ENCODE results near the gene SEC14L3. TPM values are rescaled to one million over a fixed set of nuclear protein-coding genes. Genes with fewer than 3 reads are reported as not detected.

The SEC14L3 gene
- total and polyA plus RNA-seq, 2 donors (not counting 3 experiments of a cell fraction or from before 2014, with no cell fraction given): not detected

DNA sequence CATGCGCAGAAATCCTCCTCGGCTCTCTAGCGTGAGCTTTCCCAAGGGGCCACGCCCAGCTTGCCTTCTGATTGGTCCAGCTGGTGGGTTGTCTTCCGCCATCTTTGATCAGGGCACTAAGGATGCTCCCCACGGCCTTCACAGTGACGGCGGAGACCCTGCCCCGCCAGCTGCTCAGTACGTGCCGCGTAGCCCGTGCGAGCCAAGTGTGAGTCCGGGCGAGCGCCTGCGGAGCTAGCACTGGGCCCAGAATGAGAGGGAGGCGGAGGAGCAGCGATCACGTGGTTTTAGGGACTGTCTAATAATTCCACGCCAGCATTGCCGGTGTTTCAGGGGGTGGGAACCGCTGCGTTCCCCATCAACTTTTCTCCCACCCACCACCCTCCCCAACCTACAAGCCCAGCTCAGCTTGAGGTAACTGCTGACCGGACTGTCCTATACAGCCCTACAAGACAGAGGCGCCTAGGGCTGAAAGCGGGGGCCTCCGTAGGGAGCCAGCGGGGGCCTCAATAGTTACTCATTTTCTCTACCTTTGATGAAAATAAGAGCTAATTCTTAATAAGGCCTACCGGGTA lies 47.8 kb downstream of the SEC14L3 start:
- no TSS peak for BruUV-seq (replicated peaks)
- DNase-seq (ENCODE audit: low read depth, low spot score) (peak; percentile 100), FAIRE-seq (peak; percentile 100)
- Histone ChIP-seq H3K4me3 (replicated peaks in 1 of 3; ENCODE audit: insufficient read depth in 1 of 3, low read depth in 1 of 3, low read length in 3 of 3) (peak overlapping the region; percentile 2 to 28 (median 19)), H2AFZ (ENCODE audit: low read depth, low read length) (peak overlapping the region; percentile 12), H3K27me3 (ENCODE audit: control insufficient read depth in 2 of 2, insufficient read depth in 2 of 2, low read length in 2 of 2) (no peaks in the 10 kb centered on the region), H3K9me3 (replicated peaks; ENCODE audit: control insufficient read depth, insufficient read depth, low read length) (no peaks in the 10 kb centered on the region), H3K4me2 (ENCODE audit: insufficient read depth, low read length) (peak overlapping the region; percentile 8), H3K9me1 (replicated peaks; ENCODE audit: control insufficient read depth, extremely low read depth, insufficient read depth, low read length) (no peaks in the 10 kb centered on the region), H3K27ac (ENCODE audit: insufficient read depth, low read depth, low read length) (peak overlapping the region; percentile 98), H3K79me2 (ENCODE audit: control insufficient read depth, insufficient read depth, low read length) (peaks cover 2% of the 10 kb centered on the region), H4K20me1 (replicated peaks; ENCODE audit: control insufficient read depth, extremely low read depth, insufficient read depth, low read length) (no peaks in the 10 kb centered on the region), H3K4me1 (ENCODE audit: control insufficient read depth, extremely low read depth, insufficient read depth, low read length) (peaks cover 59% of the 10 kb centered on the region), H3K36me3 (ENCODE audit: control insufficient read depth in 2 of 2, extremely low read depth in 1 of 2, insufficient read depth in 2 of 2, low read length in 2 of 2) (peaks cover 0 to 4% of the 10 kb centered on the region in 2 experiments), H3K9ac (replicated peaks; ENCODE audit: extremely low read depth, insufficient read depth, low read length) (peak overlapping the region; percentile 82)
- POLR2A ChIA-PET: interaction anchor here (1.1 to 1.6 kb wide), 4 partner anchors 21 to 136 kb away, joined by 4 to 5 read pairs (median 4); partner anchors contain the start of gene SEC14L2
- intact Hi-C loops (cut with micrococcal nuclease): loop anchor here (10.0 kb wide), 2 partner anchors 181 to 1039 kb away; partner anchors contain the start of genes AP1B1 and TCN2
- dilution Hi-C loops (cut with MboI; ENCODE audit: extremely low pct_ligation_motif_present, low sequenced_read_pairs): no loop called here
- TF ChIP-seq MYC (IDR thresholded peaks at IDR 0.05; ENCODE audit: low read depth, low read length): no peak
- TF ChIP-seq JUN (IDR thresholded peaks at IDR 0.05; ENCODE audit: borderline replicate concordance, insufficient read depth, insufficient read length, low read depth): no peak
- no peak for TF ChIP-seq GATA2 (IDR thresholded peaks at IDR 0.05; ENCODE audit: insufficient read depth, insufficient read length, low read depth, low read length)
- TF ChIP-seq FOS (IDR thresholded peaks at IDR 0.05; ENCODE audit: borderline replicate concordance, insufficient read depth, low read length): no peak
- no peak for TF ChIP-seq EZH2 (IDR thresholded peaks at IDR 0.05; ENCODE audit: borderline replicate concordance, low read depth, low read length, severe bottlenecking)
- TF ChIP-seq, protein P1, sequence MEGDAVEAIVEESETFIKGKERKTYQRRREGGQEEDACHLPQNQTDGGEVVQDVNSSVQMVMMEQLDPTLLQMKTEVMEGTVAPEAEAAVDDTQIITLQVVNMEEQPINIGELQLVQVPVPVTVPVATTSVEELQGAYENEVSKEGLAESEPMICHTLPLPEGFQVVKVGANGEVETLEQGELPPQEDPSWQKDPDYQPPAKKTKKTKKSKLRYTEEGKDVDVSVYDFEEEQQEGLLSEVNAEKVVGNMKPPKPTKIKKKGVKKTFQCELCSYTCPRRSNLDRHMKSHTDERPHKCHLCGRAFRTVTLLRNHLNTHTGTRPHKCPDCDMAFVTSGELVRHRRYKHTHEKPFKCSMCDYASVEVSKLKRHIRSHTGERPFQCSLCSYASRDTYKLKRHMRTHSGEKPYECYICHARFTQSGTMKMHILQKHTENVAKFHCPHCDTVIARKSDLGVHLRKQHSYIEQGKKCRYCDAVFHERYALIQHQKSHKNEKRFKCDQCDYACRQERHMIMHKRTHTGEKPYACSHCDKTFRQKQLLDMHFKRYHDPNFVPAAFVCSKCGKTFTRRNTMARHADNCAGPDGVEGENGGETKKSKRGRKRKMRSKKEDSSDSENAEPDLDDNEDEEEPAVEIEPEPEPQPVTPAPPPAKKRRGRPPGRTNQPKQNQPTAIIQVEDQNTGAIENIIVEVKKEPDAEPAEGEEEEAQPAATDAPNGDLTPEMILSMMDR (IDR thresholded peaks at IDR 0.05; ENCODE audit: extremely low read depth in 1 of 2, insufficient read depth in 1 of 2, low read depth in 1 of 2, low read length in 2 of 2): no peak
- TF ChIP-seq MAX (IDR thresholded peaks at IDR 0.05; ENCODE audit: insufficient read depth, insufficient read length): peak; percentile 90
- peak; percentile 91 for TF ChIP-seq POLR2AphosphoS5 (IDR thresholded peaks at IDR 0.05; ENCODE audit: insufficient read depth, low read depth, low read length)
- peak; percentile 72 for TF ChIP-seq POLR2A (IDR thresholded peaks at IDR 0.05; ENCODE audit: low read depth, low read length)
- CTCF ChIA-PET: interaction anchor here (0.7 to 4.9 kb wide), 12 partner anchors 10 to 331 kb away, joined by 3 to 58 read pairs (median 5); partner anchors contain the start of genes RNF215 and SEC14L2
